GM23338 (cell line): ENCODE data around the gene MSN. TPM values are rescaled to one million over a fixed set of nuclear protein-coding genes. Genes with fewer than 3 reads are reported as not detected.

Experiments
- ATAC-seq: fragments of 200-7000 bp; cut with Tn5 transposase; 3 replicates; pipeline ENCODE4 v1.9.1; 2020
- DNase-seq: peaks from one replicate; pipeline ENCODE4 v3.0.0-alpha.2; 2015; ENCODE audit warnings: low spot score
- H2AFZ ChIP-seq: fragments of 200-600 bp; sonication (generic); 2 replicates; pipeline ENCODE4 v1.8.0; 2016; ENCODE audit warnings: antibody characterized with exemption, mild to moderate bottlenecking, moderate library complexity
- H3F3A ChIP-seq: fragments of 200-600 bp; sonication (generic); replicated peaks from 2 replicates; pipeline ENCODE4 v1.8.0; 2017; ENCODE audit warnings: antibody characterized with exemption, mixed run types, low read depth
- H3K27ac ChIP-seq: fragments of 200-600 bp; sonication (generic); 2 replicates; pipeline ENCODE4 v1.6.1; 2016; ENCODE audit warnings: low read depth
- H3K27me3 ChIP-seq: fragments of 200-600 bp; sonication (generic); 2 replicates; pipeline ENCODE4 v1.8.0; 2016; ENCODE audit warnings: mild to moderate bottlenecking, mixed run types, moderate library complexity; ENCODE audit not compliant: insufficient read depth
- H3K36me3 ChIP-seq: fragments of 200-600 bp; sonication (generic); 2 replicates; pipeline ENCODE4 v1.8.0; 2016; ENCODE audit warnings: mild to moderate bottlenecking; ENCODE audit not compliant: insufficient read depth
- H3K4me1 ChIP-seq: fragments of 200-600 bp; sonication (generic); 2 replicates; pipeline ENCODE4 v1.8.0; 2016; ENCODE audit warnings: mild to moderate bottlenecking, moderate library complexity; ENCODE audit not compliant: insufficient read depth
- H3K4me2 ChIP-seq: fragments of 200-600 bp; sonication (generic); 2 replicates; pipeline ENCODE4 v1.7.1; 2017; ENCODE audit warnings: mixed run types
- H3K4me3 ChIP-seq: fragments of 200-600 bp; sonication (generic); 2 replicates; pipeline ENCODE4 v1.6.1; 2016; ENCODE audit warnings: mixed run types
- H3K79me2 ChIP-seq: fragments of 200-600 bp; sonication (generic); replicated peaks from 2 replicates; pipeline ENCODE4 v1.8.0; 2017; ENCODE audit warnings: mild to moderate bottlenecking; ENCODE audit not compliant: insufficient read depth
- H3K9me2 ChIP-seq: fragments of 200-600 bp; sonication (generic); 2 replicates; pipeline ENCODE4 v1.8.0; 2017; ENCODE audit not compliant: insufficient read depth
- H4K20me1 ChIP-seq: fragments of 200-600 bp; sonication (generic); replicated peaks from 2 replicates; pipeline ENCODE4 v1.8.0; 2017; ENCODE audit warnings: mild to moderate bottlenecking; ENCODE audit not compliant: insufficient read depth
- H3K27ac Mint-ChIP-seq: 2 replicates; pipeline ENCODE4 v1.8.0; 2020; ENCODE audit warnings: inconsistent platforms, mild to moderate bottlenecking, moderate library complexity, mixed read lengths
- H3K27me3 Mint-ChIP-seq: 3 replicates; pipeline ENCODE4 v1.8.0; 2022; ENCODE audit warnings: low read depth, mild to moderate bottlenecking, moderate library complexity, mixed read lengths, inconsistent platforms; ENCODE audit not compliant: insufficient read depth, poor library complexity
- H3K36me3 Mint-ChIP-seq: 3 replicates; pipeline ENCODE4 v1.8.0; 2021; ENCODE audit warnings: low read depth, mild to moderate bottlenecking, inconsistent platforms, moderate library complexity, mixed read lengths
- H3K4me1 Mint-ChIP-seq: 3 replicates; pipeline ENCODE4 v1.8.0; 2020; ENCODE audit warnings: mild to moderate bottlenecking, inconsistent platforms, mixed read lengths
- H3K4me3 Mint-ChIP-seq: 3 replicates; pipeline ENCODE4 v1.8.0; 2021; ENCODE audit warnings: moderate library complexity, mild to moderate bottlenecking, inconsistent platforms, mixed read lengths
- H3K9me3 Mint-ChIP-seq: 3 replicates; pipeline ENCODE4 v1.8.0; 2020; ENCODE audit warnings: moderate library complexity, mild to moderate bottlenecking, inconsistent platforms, mixed read lengths
- CREB1 ChIP-seq: fragments of 250-450 bp; sonication (Bioruptor Pico); IDR thresholded peaks from 2 replicates; pipeline ENCODE4 v1.5.0; 2020; ENCODE audit warnings: low read depth, mild to moderate bottlenecking, moderate library complexity
- EZH2 ChIP-seq: fragments of 200-600 bp; sonication (generic); IDR thresholded peaks from one replicate; pipeline ENCODE4 v1.8.0; 2017; ENCODE audit warnings: antibody characterized with exemption, mild to moderate bottlenecking, low read depth; ENCODE audit not compliant: unreplicated experiment
- EZH2phosphoT487 ChIP-seq: fragments of 200-600 bp; sonication (generic); IDR thresholded peaks from one replicate; pipeline ENCODE4 v1.8.1; 2018; ENCODE audit warnings: antibody characterized with exemption; ENCODE audit not compliant: unreplicated experiment
- JUNB ChIP-seq: IDR thresholded peaks from one replicate; pipeline ENCODE4 v1.6.1; 2016; ENCODE audit warnings: antibody characterized with exemption; ENCODE audit not compliant: unreplicated experiment
- NANOG ChIP-seq: IDR thresholded peaks from 2 replicates; pipeline ENCODE4 v1.6.1; 2016; ENCODE audit warnings: antibody characterized with exemption, borderline replicate concordance
- POLR2AphosphoS5 ChIP-seq: IDR thresholded peaks from 2 replicates; pipeline ENCODE4 v1.6.1; 2016; ENCODE audit warnings: antibody characterized with exemption, low read depth
- STAT1 ChIP-seq: IDR thresholded peaks from one replicate; pipeline ENCODE4 v1.6.1; 2016; ENCODE audit warnings: antibody characterized with exemption; ENCODE audit not compliant: unreplicated experiment
- ZNF114 ChIP-seq: fragments of 250-450 bp; sonication (Bioruptor Pico); IDR thresholded peaks from 2 replicates; pipeline ENCODE4 v1.5.0; 2020; ENCODE audit warnings: mild to moderate bottlenecking, moderate library complexity
- ZNF331 ChIP-seq: fragments of 250-450 bp; sonication (Bioruptor Pico); IDR thresholded peaks from 2 replicates; pipeline ENCODE4 v1.5.0; 2020; ENCODE audit warnings: low read depth, mild to moderate bottlenecking, moderate library complexity
- polyA plus RNA-seq: library from polyadenylated mRNA; unstranded; fragments of >200 nt; fragmentation: Nextera tagmentation; extraction: Ambion mirVana; gene quantifications from 2 replicates; pipeline ENCODE4 v1.2.1, GENCODE V29; 2016
- total RNA-seq: library from RNA; depleted of rRNA; stranded (reverse); fragments of >200 nt; shearing (Covaris generic); gene quantifications from 2 replicates; pipeline ENCODE4 v1.2.3, GENCODE V29; 2014
- TF ChIP-seq, protein P1 (sequence below): IDR thresholded peaks from one replicate; pipeline ENCODE4 v1.6.1; 2018; ENCODE audit warnings: antibody characterized with exemption; ENCODE audit not compliant: unreplicated experiment
- TF ChIP-seq, protein P2 (sequence below), 2 experiments: fragments of 200-600 bp in 1 of 2; sonication (generic) in 1 of 2; conservative IDR thresholded peaks; 2 replicates each; pipeline versions ENCODE4 v1.5.1 to v1.6.1; 2016 to 2017; ENCODE audit warnings: antibody characterized with exemption in 2 of 2, low read depth in 2 of 2, mild to moderate bottlenecking in 2 of 2, moderate library complexity in 1 of 2
- TF ChIP-seq, protein P3 (sequence below): IDR thresholded peaks from 2 replicates; pipeline ENCODE4 v1.6.1; 2016; ENCODE audit warnings: antibody characterized with exemption
- TF ChIP-seq, protein P4 (sequence below): fragments of 250-450 bp; sonication (Bioruptor Pico); IDR thresholded peaks from 2 replicates; pipeline ENCODE4 v1.5.0; 2020; ENCODE audit warnings: mild to moderate bottlenecking, moderate library complexity

MSN gene
- total and polyA plus RNA-seq, 2 experiments from 2014 or later, result 49.2 to 120 TPM

DNA sequence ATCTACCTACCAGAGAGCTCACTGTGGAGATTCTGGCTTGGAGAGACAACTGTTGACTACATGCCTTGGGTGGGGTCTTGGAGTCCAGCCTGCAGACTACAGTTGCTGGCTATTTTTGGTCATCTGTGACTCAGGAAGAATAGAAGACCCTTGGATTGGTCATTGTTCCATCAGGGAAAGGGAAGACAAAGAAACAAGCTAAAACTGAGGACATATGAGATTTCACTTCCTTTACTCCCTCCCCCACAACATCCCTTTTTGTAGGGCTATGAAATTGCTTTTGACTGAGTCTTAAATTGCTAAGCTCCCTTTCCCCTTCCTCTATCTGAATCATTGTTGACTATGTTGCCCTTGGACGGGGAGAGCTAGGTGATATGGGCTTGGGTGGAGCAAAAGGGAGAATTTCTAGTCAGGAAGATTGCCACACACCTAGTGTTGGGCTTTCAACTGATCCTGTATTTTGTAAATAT, 11.7 kb downstream of the MSN start:
- Histone ChIP-seq H4K20me1 (no peaks in the 10 kb centered on the region; the same call in 1 of the 2 replicates), H3K79me2 (peaks cover 89% of the 10 kb centered on the region), H3F3A (no peaks in the 10 kb centered on the region), H3K4me2 (no peak overlapping the region), H2AFZ (no peak overlapping the region), H3K27ac (no peak overlapping the region), H3K4me1 (no peaks in the 10 kb centered on the region), H3K36me3 (no peaks in the 10 kb centered on the region), H3K4me3 (no peak overlapping the region), H3K9me2 (no peaks in the 10 kb centered on the region), H3K27me3 (no peaks in the 10 kb centered on the region)
- no peaks in the 10 kb centered on the region; the same call in 1 of the 3 replicates for H3K36me3 Mint-ChIP-seq
- TF ChIP-seq, protein P1, sequence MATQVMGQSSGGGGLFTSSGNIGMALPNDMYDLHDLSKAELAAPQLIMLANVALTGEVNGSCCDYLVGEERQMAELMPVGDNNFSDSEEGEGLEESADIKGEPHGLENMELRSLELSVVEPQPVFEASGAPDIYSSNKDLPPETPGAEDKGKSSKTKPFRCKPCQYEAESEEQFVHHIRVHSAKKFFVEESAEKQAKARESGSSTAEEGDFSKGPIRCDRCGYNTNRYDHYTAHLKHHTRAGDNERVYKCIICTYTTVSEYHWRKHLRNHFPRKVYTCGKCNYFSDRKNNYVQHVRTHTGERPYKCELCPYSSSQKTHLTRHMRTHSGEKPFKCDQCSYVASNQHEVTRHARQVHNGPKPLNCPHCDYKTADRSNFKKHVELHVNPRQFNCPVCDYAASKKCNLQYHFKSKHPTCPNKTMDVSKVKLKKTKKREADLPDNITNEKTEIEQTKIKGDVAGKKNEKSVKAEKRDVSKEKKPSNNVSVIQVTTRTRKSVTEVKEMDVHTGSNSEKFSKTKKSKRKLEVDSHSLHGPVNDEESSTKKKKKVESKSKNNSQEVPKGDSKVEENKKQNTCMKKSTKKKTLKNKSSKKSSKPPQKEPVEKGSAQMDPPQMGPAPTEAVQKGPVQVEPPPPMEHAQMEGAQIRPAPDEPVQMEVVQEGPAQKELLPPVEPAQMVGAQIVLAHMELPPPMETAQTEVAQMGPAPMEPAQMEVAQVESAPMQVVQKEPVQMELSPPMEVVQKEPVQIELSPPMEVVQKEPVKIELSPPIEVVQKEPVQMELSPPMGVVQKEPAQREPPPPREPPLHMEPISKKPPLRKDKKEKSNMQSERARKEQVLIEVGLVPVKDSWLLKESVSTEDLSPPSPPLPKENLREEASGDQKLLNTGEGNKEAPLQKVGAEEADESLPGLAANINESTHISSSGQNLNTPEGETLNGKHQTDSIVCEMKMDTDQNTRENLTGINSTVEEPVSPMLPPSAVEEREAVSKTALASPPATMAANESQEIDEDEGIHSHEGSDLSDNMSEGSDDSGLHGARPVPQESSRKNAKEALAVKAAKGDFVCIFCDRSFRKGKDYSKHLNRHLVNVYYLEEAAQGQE, result no peak
- TF ChIP-seq NANOG (no peak), STAT1 (no peak), ZNF114 (CRISPR knock-in tag) (no peak), ZNF331 (no peak), EZH2 (no peak), CREB1 (CRISPR knock-in tag) (no peak), JUNB (no peak), POLR2AphosphoS5 (no peak), EZH2phosphoT487 (no peak)
- TF ChIP-seq, protein P2, sequence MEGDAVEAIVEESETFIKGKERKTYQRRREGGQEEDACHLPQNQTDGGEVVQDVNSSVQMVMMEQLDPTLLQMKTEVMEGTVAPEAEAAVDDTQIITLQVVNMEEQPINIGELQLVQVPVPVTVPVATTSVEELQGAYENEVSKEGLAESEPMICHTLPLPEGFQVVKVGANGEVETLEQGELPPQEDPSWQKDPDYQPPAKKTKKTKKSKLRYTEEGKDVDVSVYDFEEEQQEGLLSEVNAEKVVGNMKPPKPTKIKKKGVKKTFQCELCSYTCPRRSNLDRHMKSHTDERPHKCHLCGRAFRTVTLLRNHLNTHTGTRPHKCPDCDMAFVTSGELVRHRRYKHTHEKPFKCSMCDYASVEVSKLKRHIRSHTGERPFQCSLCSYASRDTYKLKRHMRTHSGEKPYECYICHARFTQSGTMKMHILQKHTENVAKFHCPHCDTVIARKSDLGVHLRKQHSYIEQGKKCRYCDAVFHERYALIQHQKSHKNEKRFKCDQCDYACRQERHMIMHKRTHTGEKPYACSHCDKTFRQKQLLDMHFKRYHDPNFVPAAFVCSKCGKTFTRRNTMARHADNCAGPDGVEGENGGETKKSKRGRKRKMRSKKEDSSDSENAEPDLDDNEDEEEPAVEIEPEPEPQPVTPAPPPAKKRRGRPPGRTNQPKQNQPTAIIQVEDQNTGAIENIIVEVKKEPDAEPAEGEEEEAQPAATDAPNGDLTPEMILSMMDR (conservative IDR thresholded peaks at IDR 0.05; ENCODE audit: low read depth in 2 of 2), result no peak
- TF ChIP-seq, protein P3, sequence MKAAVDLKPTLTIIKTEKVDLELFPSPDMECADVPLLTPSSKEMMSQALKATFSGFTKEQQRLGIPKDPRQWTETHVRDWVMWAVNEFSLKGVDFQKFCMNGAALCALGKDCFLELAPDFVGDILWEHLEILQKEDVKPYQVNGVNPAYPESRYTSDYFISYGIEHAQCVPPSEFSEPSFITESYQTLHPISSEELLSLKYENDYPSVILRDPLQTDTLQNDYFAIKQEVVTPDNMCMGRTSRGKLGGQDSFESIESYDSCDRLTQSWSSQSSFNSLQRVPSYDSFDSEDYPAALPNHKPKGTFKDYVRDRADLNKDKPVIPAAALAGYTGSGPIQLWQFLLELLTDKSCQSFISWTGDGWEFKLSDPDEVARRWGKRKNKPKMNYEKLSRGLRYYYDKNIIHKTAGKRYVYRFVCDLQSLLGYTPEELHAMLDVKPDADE, result no peak
- TF ChIP-seq, protein P4, sequence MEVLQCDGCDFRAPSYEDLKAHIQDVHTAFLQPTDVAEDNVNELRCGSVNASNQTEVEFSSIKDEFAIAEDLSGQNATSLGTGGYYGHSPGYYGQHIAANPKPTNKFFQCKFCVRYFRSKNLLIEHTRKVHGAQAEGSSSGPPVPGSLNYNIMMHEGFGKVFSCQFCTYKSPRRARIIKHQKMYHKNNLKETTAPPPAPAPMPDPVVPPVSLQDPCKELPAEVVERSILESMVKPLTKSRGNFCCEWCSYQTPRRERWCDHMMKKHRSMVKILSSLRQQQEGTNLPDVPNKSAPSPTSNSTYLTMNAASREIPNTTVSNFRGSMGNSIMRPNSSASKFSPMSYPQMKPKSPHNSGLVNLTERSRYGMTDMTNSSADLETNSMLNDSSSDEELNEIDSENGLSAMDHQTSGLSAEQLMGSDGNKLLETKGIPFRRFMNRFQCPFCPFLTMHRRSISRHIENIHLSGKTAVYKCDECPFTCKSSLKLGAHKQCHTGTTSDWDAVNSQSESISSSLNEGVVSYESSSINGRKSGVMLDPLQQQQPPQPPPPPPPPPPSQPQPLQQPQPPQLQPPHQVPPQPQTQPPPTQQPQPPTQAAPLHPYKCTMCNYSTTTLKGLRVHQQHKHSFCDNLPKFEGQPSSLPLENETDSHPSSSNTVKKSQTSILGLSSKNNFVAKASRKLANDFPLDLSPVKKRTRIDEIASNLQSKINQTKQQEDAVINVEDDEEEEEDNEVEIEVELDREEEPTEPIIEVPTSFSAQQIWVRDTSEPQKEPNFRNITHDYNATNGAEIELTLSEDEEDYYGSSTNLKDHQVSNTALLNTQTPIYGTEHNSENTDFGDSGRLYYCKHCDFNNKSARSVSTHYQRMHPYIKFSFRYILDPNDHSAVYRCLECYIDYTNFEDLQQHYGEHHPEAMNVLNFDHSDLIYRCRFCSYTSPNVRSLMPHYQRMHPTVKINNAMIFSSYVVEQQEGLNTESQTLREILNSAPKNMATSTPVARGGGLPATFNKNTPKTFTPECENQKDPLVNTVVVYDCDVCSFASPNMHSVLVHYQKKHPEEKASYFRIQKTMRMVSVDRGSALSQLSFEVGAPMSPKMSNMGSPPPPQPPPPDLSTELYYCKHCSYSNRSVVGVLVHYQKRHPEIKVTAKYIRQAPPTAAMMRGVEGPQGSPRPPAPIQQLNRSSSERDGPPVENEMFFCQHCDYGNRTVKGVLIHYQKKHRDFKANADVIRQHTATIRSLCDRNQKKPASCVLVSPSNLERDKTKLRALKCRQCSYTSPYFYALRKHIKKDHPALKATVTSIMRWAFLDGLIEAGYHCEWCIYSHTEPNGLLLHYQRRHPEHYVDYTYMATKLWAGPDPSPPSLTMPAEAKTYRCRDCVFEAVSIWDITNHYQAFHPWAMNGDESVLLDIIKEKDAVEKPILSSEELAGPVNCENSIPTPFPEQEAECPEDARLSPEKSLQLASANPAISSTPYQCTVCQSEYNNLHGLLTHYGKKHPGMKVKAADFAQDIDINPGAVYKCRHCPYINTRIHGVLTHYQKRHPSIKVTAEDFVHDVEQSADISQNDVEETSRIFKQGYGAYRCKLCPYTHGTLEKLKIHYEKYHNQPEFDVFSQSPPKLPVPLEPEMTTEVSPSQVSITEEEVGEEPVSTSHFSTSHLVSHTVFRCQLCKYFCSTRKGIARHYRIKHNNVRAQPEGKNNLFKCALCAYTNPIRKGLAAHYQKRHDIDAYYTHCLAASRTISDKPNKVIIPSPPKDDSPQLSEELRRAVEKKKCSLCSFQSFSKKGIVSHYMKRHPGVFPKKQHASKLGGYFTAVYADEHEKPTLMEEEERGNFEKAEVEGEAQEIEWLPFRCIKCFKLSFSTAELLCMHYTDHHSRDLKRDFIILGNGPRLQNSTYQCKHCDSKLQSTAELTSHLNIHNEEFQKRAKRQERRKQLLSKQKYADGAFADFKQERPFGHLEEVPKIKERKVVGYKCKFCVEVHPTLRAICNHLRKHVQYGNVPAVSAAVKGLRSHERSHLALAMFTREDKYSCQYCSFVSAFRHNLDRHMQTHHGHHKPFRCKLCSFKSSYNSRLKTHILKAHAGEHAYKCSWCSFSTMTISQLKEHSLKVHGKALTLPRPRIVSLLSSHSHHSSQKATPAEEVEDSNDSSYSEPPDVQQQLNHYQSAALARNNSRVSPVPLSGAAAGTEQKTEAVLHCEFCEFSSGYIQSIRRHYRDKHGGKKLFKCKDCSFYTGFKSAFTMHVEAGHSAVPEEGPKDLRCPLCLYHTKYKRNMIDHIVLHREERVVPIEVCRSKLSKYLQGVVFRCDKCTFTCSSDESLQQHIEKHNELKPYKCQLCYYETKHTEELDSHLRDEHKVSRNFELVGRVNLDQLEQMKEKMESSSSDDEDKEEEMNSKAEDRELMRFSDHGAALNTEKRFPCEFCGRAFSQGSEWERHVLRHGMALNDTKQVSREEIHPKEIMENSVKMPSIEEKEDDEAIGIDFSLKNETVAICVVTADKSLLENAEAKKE (CRISPR knock-in tag), result no peak
- no peak overlapping the region; the same call in 1 of the 2 replicates for H3K27ac Mint-ChIP-seq
- no peak overlapping the region for H3K4me3 Mint-ChIP-seq
- no peaks in the 10 kb centered on the region for H3K9me3 Mint-ChIP-seq
- no peak for DNase-seq
- peaks cover 2% of the 10 kb centered on the region for H3K27me3 Mint-ChIP-seq
- H3K4me1 Mint-ChIP-seq, result peaks cover 17% of the 10 kb centered on the region
- no peak for ATAC-seq
